GM18511 (cell line): Measurements from ENCODE around the gene LCE3A.

Source experiments
- ATAC-seq: cut with Tn5 transposase; IDR thresholded peaks from one replicate; pipeline ENCODE4 v1.9.1; 2021; ENCODE audit warnings: mild to moderate bottlenecking, moderate library complexity; ENCODE audit not compliant: unreplicated experiment

LCE3A gene

GRCh38 chr1:152577168-152577567, 45.7 kb downstream of the LCE3A start:
- no peak for ATAC-seq
